ENCODE results near the gene UFC1. TPM values are rescaled to one million over a fixed set of nuclear protein-coding genes. Genes with fewer than 3 reads are reported as not detected.

The UFC1 gene
- total RNA-seq, 1 donor from 2014 or later: 82.8 TPM

DNA sequence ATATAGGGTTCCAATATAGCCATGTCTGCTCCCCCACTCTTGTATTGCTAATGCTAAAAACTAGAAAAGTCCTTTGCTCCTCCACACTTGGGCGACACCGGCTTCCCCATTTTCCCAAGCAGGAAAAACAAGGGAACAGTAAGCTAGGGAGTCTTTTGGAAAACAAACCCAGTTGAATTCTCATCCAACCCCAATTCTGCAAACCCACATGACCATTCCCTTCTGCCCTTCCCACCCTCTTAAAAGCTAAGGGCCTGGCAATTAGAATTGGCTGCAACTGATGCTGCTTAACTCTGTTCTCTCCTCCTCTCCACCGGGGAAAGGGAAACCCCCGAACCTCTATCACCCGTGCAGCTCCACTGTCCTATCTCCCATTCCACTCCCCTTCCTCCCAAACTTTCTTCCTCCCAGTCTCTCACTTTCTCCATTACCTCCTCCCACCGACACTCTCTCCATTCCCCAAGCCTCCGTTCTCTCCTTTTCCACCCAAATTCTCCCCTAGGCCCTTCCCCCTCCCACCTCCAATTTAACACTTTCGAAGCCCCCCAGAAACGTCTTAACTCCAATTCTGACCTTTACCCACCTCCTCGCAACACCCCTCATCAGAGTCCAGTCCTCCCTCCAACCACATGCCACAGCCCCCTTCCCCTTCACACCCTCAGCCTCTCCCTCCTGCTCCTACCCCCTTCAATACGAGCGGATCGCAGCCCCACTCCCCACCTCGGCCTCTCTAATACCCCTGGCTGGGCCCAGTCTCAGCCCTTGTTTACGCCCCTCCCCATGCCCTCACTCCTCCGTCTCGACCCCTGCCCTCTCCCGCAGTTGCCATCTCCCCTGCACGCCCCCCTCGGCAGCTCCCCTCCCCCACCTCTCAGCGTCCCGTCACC is 22.0 kb upstream of the UFC1 start:
- intact Hi-C loops (cut with DNase I): loop anchor here (1.0 to 5.0 kb wide), 5 partner anchors 13 to 134 kb away; partner anchors contain the start of genes NIT1, PFDN2, UFC1 and USF1
- ATAC-seq (peak; percentile 26), DNase-seq (ENCODE audit: missing footprints) (no peak)

DNA sequence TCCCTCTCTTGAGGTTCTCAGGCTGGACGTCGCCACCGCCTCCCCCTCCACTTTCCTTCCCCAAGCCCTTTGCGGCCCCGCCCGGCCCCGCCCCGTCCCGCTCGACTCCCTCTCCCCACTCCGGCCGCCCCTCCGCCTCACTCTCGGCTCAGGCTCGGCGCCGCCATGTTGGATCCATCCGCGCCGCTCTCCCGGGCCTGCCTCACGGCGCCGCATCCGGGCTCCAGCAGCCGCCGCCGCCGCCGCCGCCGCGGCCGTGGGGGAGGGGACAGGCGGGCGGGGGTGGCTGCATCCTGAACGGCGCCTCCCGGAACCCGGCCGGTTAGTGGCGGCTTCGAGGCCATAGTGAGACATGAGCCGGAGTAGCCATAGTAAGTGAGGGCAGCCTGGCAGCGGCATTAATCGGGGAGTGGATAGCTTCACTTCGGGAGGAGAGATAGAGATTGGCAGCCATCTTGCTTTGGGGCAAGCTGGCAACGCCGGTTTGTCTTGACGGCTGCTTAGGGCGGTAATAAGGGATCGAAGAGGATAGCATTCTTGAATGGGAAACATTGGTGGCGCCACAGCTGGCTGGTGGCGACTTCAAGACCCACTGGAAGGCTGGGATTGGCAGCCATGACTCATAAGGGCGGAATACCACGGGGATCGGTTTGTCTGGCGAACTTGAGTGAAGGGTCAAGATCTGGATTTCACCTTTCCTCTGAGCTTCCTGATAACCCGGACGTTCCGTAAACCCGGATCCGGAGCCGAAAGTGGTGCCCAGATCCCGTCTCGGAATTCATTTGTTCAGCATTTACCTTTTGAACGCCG is 21.2 kb upstream of the UFC1 start, which contains the start of gene DEDD:
DEDD (minus strand) TSS at position 258 of the 810 bp plus-strand sequence. CDS start 8,205 bp downstream, outside the sequence.
- intact Hi-C loops (cut with DNase I): loop anchor here (1.0 to 5.0 kb wide), 5 partner anchors 14 to 135 kb away; partner anchors contain the start of genes NIT1, PFDN2, UFC1 and USF1
- peak; percentile 97 for DNase-seq (ENCODE audit: missing footprints)
- peak; percentile 94 for ATAC-seq

GRCh38 chr1:161133220-161133740 is 20.5 kb upstream of the UFC1 start:
- intact Hi-C loops (cut with DNase I): loop anchor here (2.0 to 5.0 kb wide), 3 partner anchors 20 to 136 kb away; partner anchors contain the start of genes UFC1 and USF1
- ATAC-seq (no peak), DNase-seq (ENCODE audit: missing footprints) (no peak)

DNA sequence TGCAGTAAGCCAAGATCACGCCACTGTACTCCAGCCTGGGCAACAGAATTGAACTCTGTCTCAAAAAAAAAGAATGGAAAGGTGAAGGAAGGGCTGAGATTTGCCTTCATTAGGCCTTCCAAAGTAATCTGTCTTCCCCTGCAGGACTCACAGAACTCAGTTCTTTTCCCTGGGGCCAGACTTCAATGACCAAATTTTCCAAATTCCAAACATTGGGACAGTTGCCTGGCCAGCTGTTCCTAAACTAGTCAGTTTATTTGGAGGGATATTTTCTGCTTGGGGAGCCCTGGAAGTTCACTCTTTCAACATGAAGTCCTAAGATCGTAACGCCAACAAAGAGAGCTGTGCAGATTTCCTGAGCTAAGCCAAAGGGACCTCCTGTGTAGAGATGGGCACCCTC is 15.9 kb upstream of the UFC1 start:
- ATAC-seq (no peak), DNase-seq (ENCODE audit: missing footprints) (no peak)
- intact Hi-C loops (cut with DNase I): no loop called here

GRCh38 chr1:161138431-161138830 is 15.3 kb upstream of the UFC1 start:
- no peak for DNase-seq (ENCODE audit: missing footprints)
- intact Hi-C loops (cut with DNase I): no loop called here
- ATAC-seq: no peak

GRCh38 chr1:161139766-161140165 is 14.0 kb upstream of the UFC1 start:
- intact Hi-C loops (cut with DNase I): no loop called here

DNA sequence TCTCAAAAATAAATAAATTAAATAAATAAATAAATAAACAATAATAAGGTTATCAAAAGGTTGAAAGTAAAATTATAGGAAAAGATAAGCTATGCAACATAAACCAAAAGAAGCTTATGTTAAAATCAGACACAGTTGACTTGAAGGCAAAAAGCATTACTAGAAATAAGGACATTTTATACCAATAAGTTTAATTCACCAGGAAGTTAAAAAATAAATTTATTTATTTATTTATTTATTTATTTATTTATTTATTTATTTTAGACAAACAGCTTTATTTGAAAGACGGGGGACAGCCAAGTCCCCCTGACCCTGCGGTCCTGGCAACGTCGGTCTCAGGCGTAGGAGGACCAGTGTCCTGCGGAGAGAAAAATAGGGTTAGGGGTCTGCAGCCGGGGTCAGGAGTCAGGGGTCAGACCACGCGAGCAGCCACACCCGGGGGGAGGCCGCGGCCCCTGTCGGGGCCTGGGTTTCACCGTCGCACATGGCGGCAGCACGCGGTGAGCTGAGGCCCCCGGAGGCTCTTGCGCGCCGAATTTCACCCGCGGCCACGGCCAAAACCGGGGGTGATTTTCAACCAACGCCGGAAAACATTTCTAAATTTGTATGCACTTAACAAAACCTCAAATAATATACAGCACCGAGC is 12.9 kb upstream of the UFC1 start:
- ATAC-seq: no peak
- intact Hi-C loops (cut with DNase I): no loop called here
- DNase-seq (ENCODE audit: missing footprints): no peak

More at GRCh38 chr1:161139766-161140165, 14.0 kb upstream of the UFC1 start:
- DNase-seq (ENCODE audit: missing footprints) (no peak), ATAC-seq (no peak)

DNA sequence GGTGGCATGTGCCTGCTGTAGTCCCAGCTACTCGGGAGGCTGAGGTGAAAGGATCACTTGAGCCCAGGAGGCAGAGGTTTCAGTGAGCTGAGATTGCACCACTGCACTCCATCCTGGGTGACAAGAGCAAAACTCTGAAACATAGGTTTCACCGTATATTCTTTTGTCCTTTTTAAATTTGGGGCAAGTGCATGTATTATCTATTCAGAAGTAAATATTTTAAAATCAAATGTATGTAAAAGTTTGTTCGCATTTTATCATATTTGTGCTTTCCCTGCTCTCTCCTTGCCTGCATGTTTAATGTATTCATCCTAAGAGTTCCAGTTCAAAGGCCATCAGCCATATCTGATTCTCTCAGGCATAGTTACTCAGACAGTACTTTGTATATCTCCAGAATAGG is 7.9 kb upstream of the UFC1 start:
- DNase-seq (ENCODE audit: missing footprints) (no peak), ATAC-seq (no peak)
- intact Hi-C loops (cut with DNase I): no loop called here

GRCh38 chr1:161153176-161153575 is 602 bp upstream of the UFC1 start:
- no peak for ATAC-seq
- intact Hi-C loops (cut with DNase I): loop anchor here (2.0 kb wide), 1 partner anchor 20 kb away; the partner anchor contains the start of gene DEDD
- DNase-seq (ENCODE audit: missing footprints): no peak

GRCh38 chr1:161157867-161158266 is 4.1 kb downstream of the UFC1 start:
- no peak for ATAC-seq
- intact Hi-C loops (cut with DNase I): no loop called here
- no peak for DNase-seq (ENCODE audit: missing footprints)

GRCh38 chr1:161158316-161159010 is 4.7 kb downstream of the UFC1 start:
- ATAC-seq (no peak), DNase-seq (ENCODE audit: missing footprints) (no peak)
- intact Hi-C loops (cut with DNase I): no loop called here

GRCh38 chr1:161159087-161159912 is 5.5 kb downstream of the UFC1 start, which contains the start of gene USP21:
USP21 (plus strand) TSS chr1:161159500; CDS start chr1:161160641, 1,141 bp downstream.
- intact Hi-C loops (cut with DNase I): no loop called here
- ATAC-seq: peak; percentile 94
- peak; percentile 97 for DNase-seq (ENCODE audit: missing footprints)

DNA sequence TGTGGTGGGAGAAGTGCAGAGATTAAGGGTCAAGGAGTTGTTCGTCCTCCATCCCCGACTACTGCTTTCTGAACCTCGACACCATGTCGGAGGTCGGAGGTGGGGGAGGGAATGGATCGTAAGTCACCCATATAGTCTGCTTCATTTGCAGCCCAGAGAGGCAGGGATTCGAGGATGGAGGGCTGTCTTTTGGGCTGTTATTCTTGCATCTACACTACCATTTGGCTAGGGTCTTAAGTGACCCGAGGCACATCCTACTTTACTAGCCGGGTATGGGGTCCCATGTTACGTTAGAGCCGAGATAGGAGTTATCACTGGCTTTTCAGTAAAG is 6.1 kb downstream of the UFC1 start:
- DNase-seq (ENCODE audit: missing footprints) (no peak), ATAC-seq (no peak)
- intact Hi-C loops (cut with DNase I): no loop called here

GRCh38 chr1:161160671-161161145 is 6.9 kb downstream of the UFC1 start:
- ATAC-seq (no peak), DNase-seq (ENCODE audit: missing footprints) (no peak)
- intact Hi-C loops (cut with DNase I): no loop called here

GRCh38 chr1:161161652-161162051 is 7.9 kb downstream of the UFC1 start:
- ATAC-seq: no peak
- intact Hi-C loops (cut with DNase I): no loop called here
- no peak for DNase-seq (ENCODE audit: missing footprints)

DNA sequence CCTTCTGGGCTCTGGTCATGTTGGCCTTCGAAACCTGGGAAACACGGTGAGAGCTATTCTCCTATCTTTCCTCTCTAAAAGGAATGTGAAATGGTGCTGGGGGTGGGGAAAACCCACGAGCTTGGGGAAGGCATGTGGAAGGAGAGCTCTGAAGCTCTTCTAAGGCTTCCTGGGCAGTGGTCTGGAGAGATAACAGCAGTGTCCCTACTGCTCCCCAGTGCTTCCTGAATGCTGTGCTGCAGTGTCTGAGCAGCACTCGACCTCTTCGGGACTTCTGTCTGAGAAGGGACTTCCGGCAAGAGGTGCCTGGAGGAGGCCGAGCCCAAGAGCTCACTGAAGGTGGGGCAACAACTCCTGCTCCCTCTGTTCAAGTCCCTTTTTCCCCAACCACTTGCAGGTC is 8.3 kb downstream of the UFC1 start:
- DNase-seq (ENCODE audit: missing footprints): no peak
- intact Hi-C loops (cut with DNase I): no loop called here
- no peak for ATAC-seq

- ATAC-seq: no peak
- DNase-seq (ENCODE audit: missing footprints): no peak
- intact Hi-C loops (cut with DNase I): no loop called here
These were observed 9.0 kb downstream of the UFC1 start for GRCh38 chr1:161162806-161163205.
